Lung (tissue), 12 donors: ENCODE measurements around the gene FAM219A. TPM values are rescaled to one million over a fixed set of nuclear protein-coding genes. Genes with fewer than 3 reads are reported as not detected.

Experiments used
- ATAC-seq: fragments of 200-7000 bp; cut with Tn5 transposase; one replicate; pipeline ENCODE4 v1.9.1; 2020; ENCODE audit warnings: moderate number of reproducible peaks; ENCODE audit not compliant: insufficient read depth, low FRiP score
- DNase-seq, 3 donors: peaks; one replicate each; pipeline ENCODE4 v3.0.0-alpha.2; 2013 to 2017
- H3K27ac ChIP-seq, 2 donors: one replicate each; pipeline ENCODE4 v1.5.1; 2013; ENCODE audit warnings: mild to moderate bottlenecking in 2 of 2, moderate library complexity in 2 of 2, control low read depth in 1 of 2, inconsistent platforms in 1 of 2, low read depth in 1 of 2, low read length in 1 of 2
- H3K27me3 ChIP-seq, 3 donors: one replicate each; pipeline ENCODE4 v1.5.1; 2013; ENCODE audit warnings: low read length in 2 of 3; ENCODE audit not compliant: control insufficient read depth in 3 of 3, insufficient read depth in 3 of 3
- H3K36me3 ChIP-seq, 4 donors: one replicate each; pipeline ENCODE4 v1.5.1; 2013; ENCODE audit warnings: low read length in 4 of 4, mild to moderate bottlenecking in 1 of 4, moderate library complexity in 1 of 4; ENCODE audit not compliant: control insufficient read depth in 4 of 4, insufficient read depth in 4 of 4
- H3K4me1 ChIP-seq, 5 donors: one replicate each; pipeline ENCODE4 v1.5.1; 2013; ENCODE audit warnings: low read length in 5 of 5, mild to moderate bottlenecking in 2 of 5, moderate library complexity in 1 of 5; ENCODE audit not compliant: control insufficient read depth in 5 of 5, insufficient read depth in 5 of 5
- H3K4me3 ChIP-seq: one replicate; pipeline ENCODE4 v1.5.1; 2013; ENCODE audit warnings: mild to moderate bottlenecking, control low read depth, moderate library complexity
- H3K9ac ChIP-seq, 2 donors: one replicate each; pipeline ENCODE4 v1.5.1; 2013; ENCODE audit warnings: low read length in 2 of 2, control low read depth in 1 of 2; ENCODE audit not compliant: insufficient read depth in 1 of 2
- H3K9me3 ChIP-seq, 4 donors: one replicate each; pipeline ENCODE4 v1.5.1; 2013; ENCODE audit warnings: low read length in 3 of 4, mild to moderate bottlenecking in 1 of 4, moderate library complexity in 1 of 4; ENCODE audit not compliant: control insufficient read depth in 4 of 4, insufficient read depth in 3 of 4
- WGBS, 2 donors: extraction: QIAGEN DNeasy Blood & Tissue Kit; methylation state at CpG; one replicate each; pipeline ENCODE4 v1.1.7; 2013; 5-methylcytosine and 5-hydroxymethylcytosine counted together
- polyA plus RNA-seq, 2 donors: library from polyadenylated mRNA; stranded (reverse); fragments of 200-250 nt; gene quantifications; one replicate each; pipeline ENCODE4 v1.2.1, GENCODE V29; 2013
- total RNA-seq, 2 donors: library from RNA; depleted of rRNA in 1 of 2; stranded (reverse); fragments of >200 nt in 1 of 2; gene quantifications; one replicate each; pipeline ENCODE4 v1.2.1, GENCODE V29; 2014 to 2021
- TF ChIP-seq, protein P1 (sequence below): IDR thresholded peaks from 2 replicates; pipeline ENCODE4 v1.5.1; 2012; ENCODE audit warnings: mild to moderate bottlenecking; ENCODE audit errors: control extremely low read depth, extremely low read depth
- donor health status: control.
- donor health status: control.
- donor health status: Bipolar disorder and iron deficiency.
- donor health status: healthy.
- donor health status: DM: yes; HTN: yes; CAD: no.

FAM219A gene
- total and polyA plus RNA-seq, 4 donors, result 8.5 to 28.3 (median 13.3) TPM

DNA sequence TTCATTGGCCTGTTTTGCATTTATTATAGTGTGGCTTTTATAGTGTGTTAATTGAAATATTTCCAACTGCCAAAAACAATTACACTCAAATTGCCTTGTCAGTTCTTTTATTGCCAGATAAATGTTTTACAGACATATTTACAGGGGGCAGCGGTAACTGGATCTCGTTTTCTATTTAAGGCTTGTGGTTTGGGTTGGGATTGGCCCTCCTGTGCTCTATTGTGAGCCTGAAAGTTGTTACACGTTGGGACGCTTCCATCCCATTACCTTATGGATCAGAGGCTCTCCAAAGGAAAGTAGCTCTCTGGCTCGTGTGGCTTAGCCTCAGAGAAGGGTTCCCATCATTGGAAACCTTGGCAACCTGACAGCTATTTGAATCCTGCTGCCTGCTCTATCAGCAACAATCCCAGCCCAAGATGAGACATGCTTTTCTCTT, 21.1 kb upstream of the FAM219A start:
- no peak overlapping the region for H3K4me3 ChIP-seq
- peaks cover 0 to 5% (median 0%) of the 10 kb centered on the region in 3 donors for H3K27me3 ChIP-seq
- no peak overlapping the region for H3K9ac ChIP-seq
- TF ChIP-seq, protein P1, sequence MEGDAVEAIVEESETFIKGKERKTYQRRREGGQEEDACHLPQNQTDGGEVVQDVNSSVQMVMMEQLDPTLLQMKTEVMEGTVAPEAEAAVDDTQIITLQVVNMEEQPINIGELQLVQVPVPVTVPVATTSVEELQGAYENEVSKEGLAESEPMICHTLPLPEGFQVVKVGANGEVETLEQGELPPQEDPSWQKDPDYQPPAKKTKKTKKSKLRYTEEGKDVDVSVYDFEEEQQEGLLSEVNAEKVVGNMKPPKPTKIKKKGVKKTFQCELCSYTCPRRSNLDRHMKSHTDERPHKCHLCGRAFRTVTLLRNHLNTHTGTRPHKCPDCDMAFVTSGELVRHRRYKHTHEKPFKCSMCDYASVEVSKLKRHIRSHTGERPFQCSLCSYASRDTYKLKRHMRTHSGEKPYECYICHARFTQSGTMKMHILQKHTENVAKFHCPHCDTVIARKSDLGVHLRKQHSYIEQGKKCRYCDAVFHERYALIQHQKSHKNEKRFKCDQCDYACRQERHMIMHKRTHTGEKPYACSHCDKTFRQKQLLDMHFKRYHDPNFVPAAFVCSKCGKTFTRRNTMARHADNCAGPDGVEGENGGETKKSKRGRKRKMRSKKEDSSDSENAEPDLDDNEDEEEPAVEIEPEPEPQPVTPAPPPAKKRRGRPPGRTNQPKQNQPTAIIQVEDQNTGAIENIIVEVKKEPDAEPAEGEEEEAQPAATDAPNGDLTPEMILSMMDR, result no peak
- no peaks in the 10 kb centered on the region for H3K4me1 ChIP-seq
- H3K9me3 ChIP-seq, result peaks cover 0 to 2% (median 0%) of the 10 kb centered on the region in 4 donors
- 60 to 73% methylated on average over 5 of the region's 5 CpGs for WGBS, 2 donors
- H3K27ac ChIP-seq, result no peak overlapping the region
- DNase-seq (no peak), ATAC-seq (no peak)
- no peaks in the 10 kb centered on the region for H3K36me3 ChIP-seq

DNA sequence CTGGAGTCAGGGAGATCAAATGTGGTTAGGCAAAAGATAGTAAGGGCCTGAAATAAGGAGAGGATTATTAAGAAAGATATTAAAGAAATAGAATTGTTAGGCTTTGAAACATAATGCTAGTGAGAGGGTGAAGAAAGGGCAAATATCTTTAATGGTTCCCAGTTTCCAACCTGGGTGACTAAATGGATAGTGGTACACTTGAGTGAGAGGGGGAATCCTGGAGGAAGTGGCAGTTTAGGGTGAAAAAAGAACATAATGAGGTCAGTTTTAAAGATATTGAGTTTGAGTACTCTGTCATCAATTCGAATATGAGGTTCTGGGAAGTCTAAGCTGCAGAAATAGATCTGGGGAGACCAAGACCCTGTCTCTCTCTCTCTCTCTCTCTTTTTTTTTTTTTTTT, 19.2 kb upstream of the FAM219A start:
- no peak for DNase-seq
- WGBS, 2 donors, result 59 to 89% methylated on average over 1 of the region's 1 CpG

DNA sequence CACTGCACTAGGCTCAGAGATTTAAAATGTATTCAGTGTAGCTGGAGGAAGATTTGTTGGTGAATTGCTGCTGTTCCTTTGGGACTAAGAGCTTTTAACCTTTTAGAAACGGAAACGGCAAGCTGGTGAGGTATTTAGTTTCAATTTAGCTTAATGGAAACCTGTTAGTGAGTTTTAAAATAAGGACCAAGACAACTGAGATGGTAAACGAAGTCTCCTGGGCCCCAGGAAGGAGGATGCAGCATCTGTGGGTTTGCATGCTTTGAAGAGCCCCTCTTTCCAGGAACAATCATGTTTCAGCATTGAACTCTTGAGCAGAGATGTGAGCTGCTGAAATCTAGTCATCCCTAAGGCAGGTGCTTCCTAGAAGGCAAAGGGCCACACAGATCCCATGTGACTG, 16.7 kb upstream of the FAM219A start:
- no peak overlapping the region for H3K27ac ChIP-seq
- no peak for DNase-seq
- no peaks in the 10 kb centered on the region for H3K9me3 ChIP-seq
- 58 to 66% methylated on average over 3 of the region's 3 CpGs for WGBS, 2 donors
- no peaks in the 10 kb centered on the region for H3K4me1 ChIP-seq
- H3K4me3 ChIP-seq, result no peak overlapping the region
- no peak for ATAC-seq
- peaks cover 0 to 5% (median 0%) of the 10 kb centered on the region in 3 donors for H3K27me3 ChIP-seq
- H3K36me3 ChIP-seq, result no peaks in the 10 kb centered on the region
- TF ChIP-seq, protein P1, result no peak
- no peak overlapping the region for H3K9ac ChIP-seq

More for the DNA sequence above, 19.2 kb upstream of the FAM219A start:
- Histone ChIP-seq H3K36me3 (no peaks in the 10 kb centered on the region), H3K27me3 (peaks cover 0 to 5% (median 0%) of the 10 kb centered on the region in 3 donors), H3K4me3 (no peak overlapping the region), H3K4me1 (no peaks in the 10 kb centered on the region), H3K9ac (no peak overlapping the region), H3K27ac (no peak overlapping the region), H3K9me3 (peaks cover 0 to under 1% (median 0%) of the 10 kb centered on the region in 4 donors)
- ATAC-seq, result no peak
- TF ChIP-seq, protein P1, result no peak

DNA sequence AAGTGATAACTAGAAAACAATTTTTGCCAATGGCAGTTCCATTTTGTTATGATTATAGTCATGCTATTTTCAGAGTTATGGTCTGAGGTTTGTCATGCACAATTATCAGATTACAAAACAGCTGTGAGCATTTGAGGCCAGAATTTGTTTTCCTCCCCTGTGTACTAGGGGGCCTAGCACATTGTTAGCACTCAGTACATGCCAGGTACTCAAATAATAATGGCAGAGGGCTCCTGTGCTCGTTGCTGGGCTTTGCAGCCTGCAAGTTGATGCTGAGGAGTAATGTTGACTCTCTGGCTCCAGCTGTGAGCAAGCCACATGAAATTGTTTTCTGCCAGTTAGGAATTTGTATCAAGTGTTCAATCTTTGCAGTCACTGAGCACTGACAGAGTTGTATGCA, 7.1 kb upstream of the FAM219A start:
- Histone ChIP-seq H3K36me3 (no peaks in the 10 kb centered on the region), H3K4me1 (peaks cover 0 to 2% (median 0%) of the 10 kb centered on the region in 5 donors), H3K27ac (no peak overlapping the region), H3K27me3 (peaks cover 0 to 9% (median 2%) of the 10 kb centered on the region in 3 donors), H3K4me3 (no peak overlapping the region), H3K9me3 (no peaks in the 10 kb centered on the region), H3K9ac (no peak overlapping the region)
- ATAC-seq (no peak), DNase-seq (no peak)
- TF ChIP-seq, protein P1, result no peak
- 29 to 31% methylated on average over 1 of the region's 1 CpG for WGBS, 2 donors
